ENCODE results near the gene MAZ. TPM values are rescaled to one million over a fixed set of nuclear protein-coding genes. Genes with fewer than 3 reads are reported as not detected.

MAZ gene
- total and polyA plus RNA-seq, 4 donors = 16.0 to 272 (median 45.1) TPM

DNA sequence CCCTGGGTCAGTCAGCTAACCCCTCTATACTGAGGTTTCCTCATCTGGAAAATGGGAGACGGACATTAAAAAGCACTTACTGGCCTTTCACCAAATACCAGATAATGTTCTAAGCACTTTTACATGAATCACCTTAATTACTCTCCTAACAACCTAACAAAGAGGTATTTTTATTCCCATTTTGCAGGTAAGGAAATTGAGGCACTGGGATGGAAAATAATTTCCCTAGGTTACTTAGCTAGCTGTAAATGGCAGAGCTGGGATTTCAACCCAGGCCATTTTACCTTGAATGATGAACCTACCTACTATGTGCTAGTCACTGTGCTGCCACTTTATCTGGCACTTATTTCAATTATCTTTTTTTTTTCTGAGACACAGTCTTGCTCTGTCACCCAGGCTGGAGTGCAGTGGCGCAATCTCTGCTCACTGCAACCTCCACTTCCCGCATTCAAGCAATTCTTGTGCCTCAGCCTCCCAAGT lies 12.1 kb upstream of the MAZ start:
- 98% methylated on average over 3 of the region's 3 CpGs for WGBS
- no peak overlapping the region for H3K4me3 ChIP-seq (ENCODE audit: low read depth in 1 of 3, low read length in 3 of 3)

DNA sequence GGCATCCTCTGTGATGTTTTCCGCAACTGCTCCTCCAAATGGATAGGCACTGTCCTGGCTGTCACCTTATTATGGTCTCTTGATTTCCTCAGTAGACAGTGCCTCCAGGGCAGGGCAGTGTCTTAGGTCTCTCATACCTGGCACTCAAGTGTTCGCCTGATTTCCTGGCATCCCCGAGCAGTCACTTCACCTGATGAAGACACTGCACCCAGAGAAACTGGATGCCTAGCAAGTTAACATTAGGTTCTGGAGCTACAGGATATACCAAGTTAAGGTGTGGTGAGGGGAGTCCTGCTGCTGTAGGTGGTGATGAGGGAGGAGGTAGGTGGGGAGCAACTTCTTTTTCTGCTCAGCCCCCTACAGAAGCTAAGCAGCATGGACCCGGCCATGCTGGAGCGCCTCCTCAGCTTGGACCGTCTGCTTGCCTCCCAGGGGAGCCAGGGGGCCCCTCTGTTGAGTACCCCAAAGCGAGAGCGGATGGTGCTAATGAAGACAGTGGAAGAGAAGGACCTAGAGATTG lies 3.9 kb upstream of the MAZ start:
- Histone ChIP-seq H3K27ac (ENCODE audit: low read depth in 1 of 2, low read length in 2 of 2) (no peak overlapping the region), H3K9ac (ENCODE audit: low read depth in 1 of 2, low read length in 2 of 2) (no peak overlapping the region), H3K9me3 (ENCODE audit: control insufficient read depth in 4 of 4, low read length in 3 of 4) (no peaks in the 10 kb centered on the region), H3K4me3 (ENCODE audit: low read depth in 1 of 3, low read length in 3 of 3) (no peak overlapping the region), H3K27me3 (ENCODE audit: control insufficient read depth in 4 of 4, insufficient read depth in 4 of 4, low read length in 3 of 4) (no peaks in the 10 kb centered on the region), H3K4me1 (ENCODE audit: control insufficient read depth in 4 of 4, insufficient read depth in 4 of 4, low read length in 3 of 4) (peaks cover 5 to 17% (median 11%) of the 10 kb centered on the region in 4 donors), H3K36me3 (ENCODE audit: control insufficient read depth in 4 of 4, insufficient read depth in 3 of 4, low read depth in 1 of 4, low read length in 3 of 4) (peaks cover 0 to 20% (median 6%) of the 10 kb centered on the region in 4 donors)
- TF ChIP-seq HNF4A (conservative IDR thresholded peaks at IDR 0.05) (no peak), ZBTB33 (IDR thresholded peaks at IDR 0.05) (no peak), JUND (IDR thresholded peaks at IDR 0.05) (no peak), HNF4G (IDR thresholded peaks at IDR 0.05) (no peak), NR2F2 (IDR thresholded peaks at IDR 0.05) (no peak), GABPA (IDR thresholded peaks at IDR 0.05 in 1 of 2, conservative IDR thresholded peaks at IDR 0.05 in 1 of 2) (no peak), TAF1 (conservative IDR thresholded peaks at IDR 0.05) (no peak), EGR1 (IDR thresholded peaks at IDR 0.05; ENCODE audit: low read depth in 2 of 2) (no peak)
- TF ChIP-seq, protein P1, sequence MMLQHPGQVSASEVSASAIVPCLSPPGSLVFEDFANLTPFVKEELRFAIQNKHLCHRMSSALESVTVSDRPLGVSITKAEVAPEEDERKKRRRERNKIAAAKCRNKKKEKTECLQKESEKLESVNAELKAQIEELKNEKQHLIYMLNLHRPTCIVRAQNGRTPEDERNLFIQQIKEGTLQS (IDR thresholded peaks at IDR 0.05) = no peak
- no peak for DNase-seq (ENCODE audit: low spot score)
- WGBS = 96% methylated on average over 8 of the region's 8 CpGs

More for the DNA sequence above, 12.1 kb upstream of the MAZ start:
- Histone ChIP-seq H3K27me3 (ENCODE audit: control insufficient read depth in 4 of 4, insufficient read depth in 4 of 4, low read length in 3 of 4) (no peaks in the 10 kb centered on the region), H3K9me3 (ENCODE audit: control insufficient read depth in 4 of 4, low read length in 3 of 4) (no peaks in the 10 kb centered on the region), H3K36me3 (ENCODE audit: control insufficient read depth in 4 of 4, insufficient read depth in 3 of 4, low read depth in 1 of 4, low read length in 3 of 4) (peaks cover 0 to 17% (median 5%) of the 10 kb centered on the region in 4 donors), H3K9ac (ENCODE audit: low read depth in 1 of 2, low read length in 2 of 2) (no peak overlapping the region), H3K27ac (ENCODE audit: low read depth in 1 of 2, low read length in 2 of 2) (no peak overlapping the region), H3K4me1 (ENCODE audit: control insufficient read depth in 4 of 4, insufficient read depth in 4 of 4, low read length in 3 of 4) (peaks cover 3 to 22% (median 12%) of the 10 kb centered on the region in 4 donors)
- DNase-seq (ENCODE audit: low spot score) = no peak
- no peak for TF ChIP-seq HNF4G (IDR thresholded peaks at IDR 0.05)
- TF ChIP-seq FOXA1 (IDR thresholded peaks at IDR 0.05) = no peak
- no peak for TF ChIP-seq NR2F2 (IDR thresholded peaks at IDR 0.05)
- TF ChIP-seq JUND (IDR thresholded peaks at IDR 0.05) = no peak
- no peak for TF ChIP-seq FOXA2 (IDR thresholded peaks at IDR 0.05)
- TF ChIP-seq, protein P1 (IDR thresholded peaks at IDR 0.05) = no peak

DNA sequence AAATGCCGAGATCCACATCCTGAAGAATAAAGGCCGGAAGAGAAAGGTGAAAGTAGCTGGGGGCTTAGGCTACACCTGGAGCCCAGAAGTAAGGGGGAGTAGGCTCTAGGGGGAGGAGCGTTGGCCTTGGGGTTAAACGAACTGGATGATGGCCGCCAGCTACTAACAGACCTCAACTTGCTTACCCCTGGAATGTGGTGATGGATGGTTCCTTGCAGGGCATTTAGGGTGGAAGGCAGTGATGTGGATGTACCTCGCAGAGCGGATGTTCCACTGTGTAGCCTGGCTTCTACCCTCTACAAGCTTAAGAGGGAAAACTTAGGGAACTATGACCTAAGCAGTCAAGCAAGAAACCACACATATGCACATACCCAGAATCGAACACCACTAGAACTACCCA lies 2.3 kb upstream of the MAZ start:
- Histone ChIP-seq H3K4me3 (ENCODE audit: low read depth in 1 of 3, low read length in 3 of 3) (no peak overlapping the region), H3K36me3 (ENCODE audit: control insufficient read depth in 4 of 4, insufficient read depth in 3 of 4, low read depth in 1 of 4, low read length in 3 of 4) (peaks cover 4 to 11% (median 5%) of the 10 kb centered on the region in 4 donors), H3K4me1 (ENCODE audit: control insufficient read depth in 4 of 4, insufficient read depth in 4 of 4, low read length in 3 of 4) (peaks cover 7 to 29% (median 18%) of the 10 kb centered on the region in 4 donors), H3K27ac (ENCODE audit: low read depth in 1 of 2, low read length in 2 of 2) (peak overlapping the region; percentile 91 to 98), H3K9ac (ENCODE audit: low read depth in 1 of 2, low read length in 2 of 2) (no peak overlapping the region), H3K27me3 (ENCODE audit: control insufficient read depth in 4 of 4, insufficient read depth in 4 of 4, low read length in 3 of 4) (no peaks in the 10 kb centered on the region), H3K9me3 (ENCODE audit: control insufficient read depth in 4 of 4, low read length in 3 of 4) (no peaks in the 10 kb centered on the region)
- 82% methylated on average over 8 of the region's 8 CpGs for WGBS
- DNase-seq (ENCODE audit: low spot score) = no peak
- no peak for TF ChIP-seq JUND (IDR thresholded peaks at IDR 0.05)
- TF ChIP-seq, protein P1 (IDR thresholded peaks at IDR 0.05) = no peak
- TF ChIP-seq NR2F2 (IDR thresholded peaks at IDR 0.05) = no peak
- TF ChIP-seq RXRA (IDR thresholded peaks at IDR 0.05) = no peak
- TF ChIP-seq ZBTB33 (IDR thresholded peaks at IDR 0.05) = no peak
- TF ChIP-seq FOXA1 (IDR thresholded peaks at IDR 0.05) = no peak
- no peak for TF ChIP-seq YY1 (IDR thresholded peaks at IDR 0.05)
- no peak for TF ChIP-seq HNF4G (IDR thresholded peaks at IDR 0.05)
- no peak for TF ChIP-seq MAX (IDR thresholded peaks at IDR 0.05)
- TF ChIP-seq REST (IDR thresholded peaks at IDR 0.05) = no peak
